ENCODE measurements around the gene SDCBP2.

The SDCBP2 gene

GRCh38 chr20:1269235-1269634, 59.7 kb downstream of the SDCBP2 start:
- DNase-seq = no peak
- in situ Hi-C loops (cut with HindIII; ENCODE audit: low pct_ligation_motif_present, low pct_unique_long_range_greater_than_20kb, low sequenced_read_pairs) = no loop called here

GRCh38 chr20:1267809-1268374, 61.0 kb downstream of the SDCBP2 start:
- in situ Hi-C loops (cut with HindIII; ENCODE audit: low pct_ligation_motif_present, low pct_unique_long_range_greater_than_20kb, low sequenced_read_pairs) = no loop called here

GRCh38 chr20:1267161-1267560, 61.8 kb downstream of the SDCBP2 start:
- in situ Hi-C loops (cut with HindIII; ENCODE audit: low pct_ligation_motif_present, low pct_unique_long_range_greater_than_20kb, low sequenced_read_pairs) = no loop called here
- no peak for DNase-seq

More at GRCh38 chr20:1267809-1268374, 61.0 kb downstream of the SDCBP2 start:
- no peak for DNase-seq

GRCh38 chr20:1266167-1266973, 62.6 kb downstream of the SDCBP2 start, which contains the start of gene SNPH:
Gene SNPH (plus strand): TSS chr20:1266294. CDS start chr20:1296240, 29,946 bp downstream.
- in situ Hi-C loops (cut with HindIII; ENCODE audit: low pct_ligation_motif_present, low pct_unique_long_range_greater_than_20kb, low sequenced_read_pairs) = no loop called here
- DNase-seq = peak; percentile 75

GRCh38 chr20:1265916-1266166, 63.1 kb downstream of the SDCBP2 start:
- no peak for DNase-seq
- in situ Hi-C loops (cut with HindIII; ENCODE audit: low pct_ligation_motif_present, low pct_unique_long_range_greater_than_20kb, low sequenced_read_pairs) = no loop called here

GRCh38 chr20:1265226-1265915, 63.6 kb downstream of the SDCBP2 start:
- in situ Hi-C loops (cut with HindIII; ENCODE audit: low pct_ligation_motif_present, low pct_unique_long_range_greater_than_20kb, low sequenced_read_pairs) = no loop called here
- no peak for DNase-seq

GRCh38 chr20:1264727-1265126, 64.2 kb downstream of the SDCBP2 start:
- in situ Hi-C loops (cut with HindIII; ENCODE audit: low pct_ligation_motif_present, low pct_unique_long_range_greater_than_20kb, low sequenced_read_pairs) = no loop called here
- no peak for DNase-seq

- in situ Hi-C loops (cut with HindIII; ENCODE audit: low pct_ligation_motif_present, low pct_unique_long_range_greater_than_20kb, low sequenced_read_pairs) = no loop called here
- DNase-seq = peak; percentile 22
Measured at GRCh38 chr20:1263853-1264252, 65.1 kb downstream of the SDCBP2 start.
